Osteocyte (in vitro differentiated cells): ENCODE measurements around the gene RUNX2. TPM values are rescaled to one million over a fixed set of nuclear protein-coding genes. Genes with fewer than 3 reads are reported as not detected.

ENCODE experiments used
- DNase-seq: peaks from one replicate; pipeline ENCODE4 v3.0.0; 2021; ENCODE audit warnings: mixed read lengths; ENCODE audit not compliant: unreplicated experiment; ENCODE audit errors: extremely low spot score
- H3K27ac Mint-ChIP-seq: one replicate; pipeline ENCODE4 v1.8.0; 2021; ENCODE audit warnings: mild to moderate bottlenecking, mixed read lengths; ENCODE audit not compliant: unreplicated experiment
- H3K27me3 Mint-ChIP-seq: one replicate; pipeline ENCODE4 v1.8.0; 2021; ENCODE audit warnings: mixed read lengths; ENCODE audit not compliant: unreplicated experiment
- H3K36me3 Mint-ChIP-seq: one replicate; pipeline ENCODE4 v1.8.0; 2021; ENCODE audit warnings: mixed read lengths; ENCODE audit not compliant: unreplicated experiment
- H3K4me1 Mint-ChIP-seq: one replicate; pipeline ENCODE4 v1.8.0; 2021; ENCODE audit warnings: mixed read lengths; ENCODE audit not compliant: unreplicated experiment
- H3K4me3 Mint-ChIP-seq: one replicate; pipeline ENCODE4 v1.8.0; 2021; ENCODE audit warnings: mild to moderate bottlenecking, moderate library complexity, mixed read lengths; ENCODE audit not compliant: unreplicated experiment
- H3K9me3 Mint-ChIP-seq: one replicate; pipeline ENCODE4 v1.8.0; 2021; ENCODE audit warnings: mixed read lengths; ENCODE audit not compliant: unreplicated experiment
- total RNA-seq: library from RNA; stranded (reverse); gene quantifications from 2 replicates; pipeline ENCODE4 v1.2.1, GENCODE V29; 2021
- TF ChIP-seq, protein P1 (sequence below): fragments of 200-600 bp; sonication (generic); IDR thresholded peaks from 2 replicates; pipeline ENCODE4 v1.5.0; 2021; ENCODE audit warnings: antibody characterized with exemption, mild to moderate bottlenecking, moderate library complexity

RUNX2 gene
- total RNA-seq, 1 donor from 2014 or later: 28.1 TPM

DNA sequence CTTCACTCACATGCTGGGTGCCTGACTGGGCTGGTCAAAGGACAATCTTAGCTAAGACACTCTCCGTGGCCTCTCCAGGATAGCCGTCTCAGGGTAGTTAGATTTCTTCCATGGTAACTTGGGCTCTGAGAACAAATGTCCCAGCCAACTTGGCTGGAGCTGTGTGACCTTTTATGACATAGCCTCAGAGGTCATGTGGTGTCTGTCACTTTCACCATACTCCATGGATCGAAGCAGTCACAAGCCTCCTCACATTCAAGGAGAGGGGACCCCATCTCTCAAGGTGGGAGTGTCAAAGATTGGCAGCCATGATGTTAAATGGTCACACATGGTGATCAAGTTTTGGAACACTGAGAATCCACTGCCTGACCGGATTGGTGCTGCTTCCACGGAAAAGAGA, 240.5 kb downstream of the RUNX2 start:
- Mint-ChIP-seq H3K36me3 (peaks cover 3% of the 10 kb centered on the region), H3K9me3 (no peaks in the 10 kb centered on the region), H3K27me3 (no peaks in the 10 kb centered on the region), H3K4me3 (no peak overlapping the region), H3K27ac (no peak overlapping the region), H3K4me1 (peaks cover 20% of the 10 kb centered on the region)
- DNase-seq: no peak
- TF ChIP-seq, protein P1, sequence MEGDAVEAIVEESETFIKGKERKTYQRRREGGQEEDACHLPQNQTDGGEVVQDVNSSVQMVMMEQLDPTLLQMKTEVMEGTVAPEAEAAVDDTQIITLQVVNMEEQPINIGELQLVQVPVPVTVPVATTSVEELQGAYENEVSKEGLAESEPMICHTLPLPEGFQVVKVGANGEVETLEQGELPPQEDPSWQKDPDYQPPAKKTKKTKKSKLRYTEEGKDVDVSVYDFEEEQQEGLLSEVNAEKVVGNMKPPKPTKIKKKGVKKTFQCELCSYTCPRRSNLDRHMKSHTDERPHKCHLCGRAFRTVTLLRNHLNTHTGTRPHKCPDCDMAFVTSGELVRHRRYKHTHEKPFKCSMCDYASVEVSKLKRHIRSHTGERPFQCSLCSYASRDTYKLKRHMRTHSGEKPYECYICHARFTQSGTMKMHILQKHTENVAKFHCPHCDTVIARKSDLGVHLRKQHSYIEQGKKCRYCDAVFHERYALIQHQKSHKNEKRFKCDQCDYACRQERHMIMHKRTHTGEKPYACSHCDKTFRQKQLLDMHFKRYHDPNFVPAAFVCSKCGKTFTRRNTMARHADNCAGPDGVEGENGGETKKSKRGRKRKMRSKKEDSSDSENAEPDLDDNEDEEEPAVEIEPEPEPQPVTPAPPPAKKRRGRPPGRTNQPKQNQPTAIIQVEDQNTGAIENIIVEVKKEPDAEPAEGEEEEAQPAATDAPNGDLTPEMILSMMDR: no peak

- TF ChIP-seq, protein P1: no peak
- H3K27me3 Mint-ChIP-seq: no peaks in the 10 kb centered on the region
- no peak for DNase-seq
- no peaks in the 10 kb centered on the region for H3K9me3 Mint-ChIP-seq
- no peak overlapping the region for H3K27ac Mint-ChIP-seq
- H3K4me3 Mint-ChIP-seq: no peak overlapping the region
- H3K4me1 Mint-ChIP-seq: peaks cover 17% of the 10 kb centered on the region
- peaks cover 3% of the 10 kb centered on the region for H3K36me3 Mint-ChIP-seq
Measured at GRCh38 chr6:45569210-45569945, 241.2 kb downstream of the RUNX2 start.

- Mint-ChIP-seq H3K4me3 (no peak overlapping the region), H3K27ac (no peak overlapping the region), H3K36me3 (peaks cover 3% of the 10 kb centered on the region), H3K27me3 (no peaks in the 10 kb centered on the region), H3K4me1 (peaks cover 17% of the 10 kb centered on the region), H3K9me3 (no peaks in the 10 kb centered on the region)
- DNase-seq: no peak
- TF ChIP-seq, protein P1: no peak
Measured at GRCh38 chr6:45571159-45571558, 243.0 kb downstream of the RUNX2 start.

DNA sequence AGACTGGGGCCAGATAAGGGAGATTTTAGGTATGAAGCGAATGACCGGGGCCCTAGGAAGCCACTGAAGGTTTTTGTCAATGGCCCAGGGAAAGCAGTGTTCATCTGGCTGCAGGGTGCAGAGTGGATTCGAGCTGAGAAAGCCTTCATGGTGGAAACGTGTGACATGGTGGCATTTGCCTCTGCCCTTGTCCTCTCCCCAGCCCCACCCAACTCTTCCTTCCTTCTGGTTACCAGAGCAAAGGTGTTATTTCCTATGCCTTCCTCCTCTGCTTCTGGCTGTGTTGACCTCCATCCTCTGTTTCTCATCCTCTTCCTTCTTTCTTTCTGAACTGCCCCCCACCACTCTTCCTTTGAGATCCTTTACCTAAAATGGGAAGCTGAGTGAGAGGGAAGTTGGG, 244.7 kb downstream of the RUNX2 start:
- no peak for DNase-seq
- Mint-ChIP-seq H3K27ac (no peak overlapping the region), H3K4me3 (no peak overlapping the region), H3K9me3 (no peaks in the 10 kb centered on the region), H3K4me1 (peaks cover 11% of the 10 kb centered on the region), H3K36me3 (peaks cover 3% of the 10 kb centered on the region), H3K27me3 (no peaks in the 10 kb centered on the region)
- TF ChIP-seq, protein P1: no peak

DNA sequence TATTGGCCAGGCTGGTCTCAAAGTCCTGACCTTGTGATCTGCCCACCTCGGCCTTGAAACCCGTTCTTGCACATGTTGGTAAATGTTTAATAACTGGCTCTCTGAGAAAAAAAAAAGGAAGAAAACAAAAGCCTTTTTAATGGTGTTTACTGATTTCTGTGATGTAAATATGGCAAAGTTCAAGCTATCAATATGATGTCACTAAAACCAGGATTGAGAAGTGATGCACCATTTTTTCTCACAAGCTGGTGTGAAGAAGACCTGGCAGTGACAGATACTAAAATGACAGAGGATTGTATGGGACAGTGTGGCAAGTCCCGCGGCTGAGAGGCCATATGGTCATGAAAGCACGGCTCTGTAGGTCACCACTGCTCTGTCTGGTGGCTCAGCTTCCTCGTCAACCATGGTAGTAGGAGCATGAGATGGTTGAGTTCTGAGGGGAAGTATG, 245.9 kb downstream of the RUNX2 start:
- Mint-ChIP-seq H3K36me3 (peaks cover under 1% of the 10 kb centered on the region), H3K4me1 (peaks cover 16% of the 10 kb centered on the region), H3K27ac (no peak overlapping the region), H3K4me3 (no peak overlapping the region), H3K9me3 (no peaks in the 10 kb centered on the region), H3K27me3 (no peaks in the 10 kb centered on the region)
- DNase-seq: no peak
- TF ChIP-seq, protein P1: no peak
